ENCODE results near the gene FOXO6.

Gene FOXO6

DNA sequence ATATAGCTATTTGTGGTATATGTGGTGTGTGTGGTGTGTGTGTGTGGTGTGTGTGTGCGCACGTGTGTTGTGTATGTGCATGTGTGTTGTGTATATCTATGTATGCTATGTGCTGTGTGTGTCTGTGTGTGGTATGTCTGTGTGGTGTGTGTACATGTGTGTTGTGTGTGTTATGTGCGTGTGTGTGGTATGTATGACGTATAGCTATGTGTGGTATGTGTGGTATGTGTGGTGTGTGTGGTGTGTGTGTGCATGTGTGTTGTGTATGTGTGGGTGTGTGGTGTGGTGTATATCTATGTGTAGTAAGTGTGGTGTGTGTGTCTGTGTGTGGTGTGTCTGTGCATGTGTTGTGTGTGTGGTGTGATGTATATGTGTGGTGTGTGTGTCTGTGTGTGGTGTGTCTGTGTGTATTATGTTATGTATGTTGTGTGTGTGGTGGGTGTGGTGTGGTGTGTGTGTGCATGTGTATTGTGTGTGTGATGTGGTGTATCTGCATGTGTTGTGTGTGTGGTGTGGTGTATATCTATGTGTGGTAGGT lies 63.4 kb downstream of the FOXO6 start:
- in situ Hi-C loops (cut with HindIII; ENCODE audit: low pct_ligation_motif_present, low sequenced_read_pairs) = loop anchor here (25.0 kb wide), 1 partner anchor 137 kb away; no protein-coding TSS in a partner anchor
- DNase-seq = no peak
- TF ChIP-seq, protein P1, sequence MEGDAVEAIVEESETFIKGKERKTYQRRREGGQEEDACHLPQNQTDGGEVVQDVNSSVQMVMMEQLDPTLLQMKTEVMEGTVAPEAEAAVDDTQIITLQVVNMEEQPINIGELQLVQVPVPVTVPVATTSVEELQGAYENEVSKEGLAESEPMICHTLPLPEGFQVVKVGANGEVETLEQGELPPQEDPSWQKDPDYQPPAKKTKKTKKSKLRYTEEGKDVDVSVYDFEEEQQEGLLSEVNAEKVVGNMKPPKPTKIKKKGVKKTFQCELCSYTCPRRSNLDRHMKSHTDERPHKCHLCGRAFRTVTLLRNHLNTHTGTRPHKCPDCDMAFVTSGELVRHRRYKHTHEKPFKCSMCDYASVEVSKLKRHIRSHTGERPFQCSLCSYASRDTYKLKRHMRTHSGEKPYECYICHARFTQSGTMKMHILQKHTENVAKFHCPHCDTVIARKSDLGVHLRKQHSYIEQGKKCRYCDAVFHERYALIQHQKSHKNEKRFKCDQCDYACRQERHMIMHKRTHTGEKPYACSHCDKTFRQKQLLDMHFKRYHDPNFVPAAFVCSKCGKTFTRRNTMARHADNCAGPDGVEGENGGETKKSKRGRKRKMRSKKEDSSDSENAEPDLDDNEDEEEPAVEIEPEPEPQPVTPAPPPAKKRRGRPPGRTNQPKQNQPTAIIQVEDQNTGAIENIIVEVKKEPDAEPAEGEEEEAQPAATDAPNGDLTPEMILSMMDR (IDR thresholded peaks at IDR 0.05; ENCODE audit: low read depth, low read length, missing control alignments) = no peak
- H3K36me3 ChIP-seq (replicated peaks) = no peaks in the 10 kb centered on the region
- H3K27ac ChIP-seq = no peak overlapping the region
- no peak overlapping the region for H3K4me3 ChIP-seq (ENCODE audit: low read depth, low read length)
- no peaks in the 10 kb centered on the region for H3K27me3 ChIP-seq (replicated peaks)

DNA sequence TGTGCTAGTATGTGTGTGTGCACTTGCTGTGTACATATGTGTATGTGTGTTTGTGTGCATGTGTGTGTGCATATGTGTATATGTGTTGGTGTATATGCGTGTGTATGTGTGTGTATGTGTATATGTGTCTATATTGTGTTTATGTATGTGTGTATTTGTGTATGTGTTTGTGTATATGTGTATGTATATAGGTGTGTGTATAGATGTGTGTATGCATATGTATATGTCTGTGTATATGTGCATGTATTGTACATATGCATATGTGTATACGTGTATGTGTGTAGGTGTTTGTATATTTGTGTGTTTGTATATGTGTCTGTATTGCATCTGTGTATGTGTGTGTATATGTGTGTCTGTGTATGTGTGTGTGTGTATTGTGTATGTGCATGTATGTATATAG lies 64.1 kb downstream of the FOXO6 start:
- no peak for DNase-seq
- H3K27me3 ChIP-seq (replicated peaks) = no peaks in the 10 kb centered on the region
- in situ Hi-C loops (cut with HindIII; ENCODE audit: low pct_ligation_motif_present, low sequenced_read_pairs) = no loop called here
- H3K27ac ChIP-seq = no peak overlapping the region
- no peaks in the 10 kb centered on the region for H3K36me3 ChIP-seq (replicated peaks)
- TF ChIP-seq, protein P1 (IDR thresholded peaks at IDR 0.05; ENCODE audit: low read depth, low read length, missing control alignments) = no peak
- no peak overlapping the region for H3K4me3 ChIP-seq (ENCODE audit: low read depth, low read length)

DNA sequence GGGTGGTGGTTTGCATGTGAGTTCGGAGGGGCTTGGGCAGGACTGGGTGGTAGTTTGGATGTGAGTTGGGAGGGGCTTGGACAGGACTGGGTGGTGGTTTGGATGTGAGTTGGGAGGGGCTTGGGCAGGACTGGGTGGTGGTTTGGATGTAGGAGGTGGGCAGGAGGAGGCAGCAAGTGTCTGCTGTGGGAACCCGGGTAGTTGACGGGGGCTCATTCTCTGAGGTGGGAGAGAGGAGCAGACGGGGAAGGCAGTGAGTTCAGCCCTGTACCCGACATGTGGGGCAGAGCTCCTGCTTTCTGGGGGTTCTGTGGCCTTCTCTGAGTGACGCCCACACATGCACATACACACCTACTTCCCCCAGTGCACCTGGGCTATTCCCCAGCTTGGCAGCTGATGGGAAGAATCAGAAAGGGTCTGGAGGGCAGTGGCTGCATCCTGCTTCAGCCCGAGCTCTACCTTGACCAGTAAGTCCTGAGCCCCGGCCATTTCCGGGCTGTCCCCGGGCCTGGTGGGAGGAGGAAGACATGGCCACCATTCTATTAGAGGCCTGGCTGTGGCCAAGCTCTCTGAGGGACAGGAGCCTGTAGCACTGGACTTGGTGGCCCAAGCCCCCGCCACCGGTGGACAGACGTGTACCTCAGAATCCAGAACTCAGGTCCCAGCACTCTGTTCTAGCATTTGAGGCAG lies 65.1 kb downstream of the FOXO6 start:
- no peak for DNase-seq
- Histone ChIP-seq H3K36me3 (replicated peaks) (no peaks in the 10 kb centered on the region), H3K27me3 (replicated peaks) (no peaks in the 10 kb centered on the region), H3K27ac (no peak overlapping the region), H3K4me3 (ENCODE audit: low read depth, low read length) (no peak overlapping the region)
- in situ Hi-C loops (cut with HindIII; ENCODE audit: low pct_ligation_motif_present, low sequenced_read_pairs) = no loop called here
- TF ChIP-seq, protein P1 (IDR thresholded peaks at IDR 0.05; ENCODE audit: low read depth, low read length, missing control alignments) = no peak

DNA sequence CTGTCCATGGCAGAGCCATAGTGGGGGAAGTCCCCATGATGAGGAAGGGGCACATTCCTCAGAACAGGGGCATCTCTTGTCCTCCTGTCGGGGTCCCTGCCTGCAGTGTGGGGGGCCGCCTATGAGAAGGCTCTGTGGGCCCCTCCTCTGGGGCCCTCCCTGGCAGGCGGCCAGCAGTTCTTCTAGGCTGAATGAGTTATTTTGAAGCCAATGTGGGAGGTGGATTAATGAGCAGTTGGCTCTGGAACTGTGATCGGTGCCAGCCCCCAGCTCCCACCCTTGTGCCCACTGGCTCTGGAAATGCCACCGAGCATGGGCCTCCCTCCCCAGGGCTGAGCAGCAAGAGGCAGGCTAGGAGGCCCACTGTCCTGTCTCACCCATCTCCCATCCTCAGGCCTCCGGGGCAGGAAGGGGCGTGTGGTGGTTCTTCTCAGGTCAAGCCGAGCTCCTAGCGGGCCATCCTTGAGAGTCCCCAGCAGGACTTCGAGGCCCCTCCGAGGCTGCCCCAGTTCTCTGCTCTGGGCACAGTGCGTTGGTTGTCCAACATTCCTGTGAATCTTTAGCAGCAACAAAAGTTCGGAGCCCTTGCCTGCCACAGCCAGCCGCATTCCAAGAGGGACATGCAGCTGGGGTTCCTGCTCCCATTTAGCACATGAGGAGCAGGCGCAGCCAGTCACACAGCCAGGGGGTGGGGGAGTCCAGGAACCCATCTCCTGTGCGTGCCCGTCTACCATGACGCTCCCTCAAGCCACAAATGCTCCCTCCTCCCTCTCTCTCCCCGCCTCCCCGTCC lies 66.1 kb downstream of the FOXO6 start:
- no peaks in the 10 kb centered on the region for H3K27me3 ChIP-seq (replicated peaks)
- H3K27ac ChIP-seq = no peak overlapping the region
- TF ChIP-seq, protein P1 (IDR thresholded peaks at IDR 0.05; ENCODE audit: low read depth, low read length, missing control alignments) = no peak

DNA sequence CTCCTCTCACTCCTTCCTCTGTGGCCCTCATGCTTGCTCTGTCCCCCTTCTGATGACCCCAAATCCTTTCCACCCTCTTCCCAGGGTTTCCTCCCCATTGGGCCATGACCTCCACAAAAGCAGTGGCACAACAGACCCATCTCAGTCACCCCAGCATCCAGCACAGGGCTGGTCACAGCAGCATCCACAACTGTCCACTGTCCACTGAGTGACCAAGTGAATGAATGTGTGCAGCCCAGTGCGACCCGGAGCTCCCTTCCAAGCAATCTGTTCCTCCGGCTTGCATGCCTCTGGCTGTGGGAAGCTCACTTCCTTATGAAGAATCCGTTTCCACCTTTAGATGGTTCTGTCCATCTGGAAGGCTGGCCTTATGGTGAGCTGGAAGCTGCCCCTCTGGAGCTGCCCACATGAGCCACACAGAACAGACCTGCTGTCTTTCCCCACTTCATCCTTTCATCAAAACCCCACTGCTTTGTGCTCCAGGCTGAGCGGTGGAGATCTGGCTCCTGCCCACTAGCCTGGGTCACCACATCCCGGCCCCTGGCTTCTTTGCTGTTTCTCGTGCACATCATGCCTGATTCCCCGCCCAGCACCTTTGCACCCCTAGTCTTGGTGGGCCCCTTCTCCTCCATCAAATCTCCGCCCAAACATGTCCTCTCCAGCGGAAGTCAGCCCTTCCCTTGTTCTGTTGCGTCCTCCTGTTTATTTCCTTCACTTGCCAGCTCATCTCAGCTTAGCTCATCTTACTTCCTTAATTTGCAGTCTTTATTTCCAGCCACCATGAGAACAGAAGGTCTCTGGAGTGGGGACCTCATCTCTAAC lies 66.9 kb downstream of the FOXO6 start:
- Histone ChIP-seq H3K36me3 (replicated peaks) (no peaks in the 10 kb centered on the region), H3K27ac (no peak overlapping the region), H3K4me3 (ENCODE audit: low read depth, low read length) (no peak overlapping the region), H3K27me3 (replicated peaks) (no peaks in the 10 kb centered on the region)
- in situ Hi-C loops (cut with HindIII; ENCODE audit: low pct_ligation_motif_present, low sequenced_read_pairs) = no loop called here
- no peak for DNase-seq
- TF ChIP-seq, protein P1 (IDR thresholded peaks at IDR 0.05; ENCODE audit: low read depth, low read length, missing control alignments) = no peak

More for the DNA sequence above, 66.1 kb downstream of the FOXO6 start:
- in situ Hi-C loops (cut with HindIII; ENCODE audit: low pct_ligation_motif_present, low sequenced_read_pairs) = no loop called here
- H3K36me3 ChIP-seq (replicated peaks) = no peaks in the 10 kb centered on the region
- H3K4me3 ChIP-seq (ENCODE audit: low read depth, low read length) = no peak overlapping the region
- no peak for DNase-seq
